ENCODE measurements around the gene RBMS1.

Gene RBMS1

DNA sequence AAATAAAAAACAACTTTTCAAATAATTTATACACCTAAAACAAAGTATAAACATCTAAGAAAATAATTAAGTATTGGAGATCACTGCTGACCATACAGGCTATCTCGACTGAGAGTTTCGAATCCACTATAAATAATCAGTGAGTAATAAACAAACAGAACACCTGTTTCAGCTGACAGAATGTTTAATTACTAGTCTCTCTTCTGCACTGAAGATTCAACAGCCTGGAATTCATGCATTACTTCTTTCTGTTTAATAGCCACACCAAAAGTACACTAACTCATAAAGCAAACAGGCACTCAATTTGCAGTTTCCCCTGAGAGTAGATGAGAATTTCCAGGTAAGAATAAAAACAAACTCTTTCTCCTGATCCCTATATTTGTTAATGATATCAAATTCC lies 138.5 kb downstream of the RBMS1 start:
- DNase-seq, result no peak

DNA sequence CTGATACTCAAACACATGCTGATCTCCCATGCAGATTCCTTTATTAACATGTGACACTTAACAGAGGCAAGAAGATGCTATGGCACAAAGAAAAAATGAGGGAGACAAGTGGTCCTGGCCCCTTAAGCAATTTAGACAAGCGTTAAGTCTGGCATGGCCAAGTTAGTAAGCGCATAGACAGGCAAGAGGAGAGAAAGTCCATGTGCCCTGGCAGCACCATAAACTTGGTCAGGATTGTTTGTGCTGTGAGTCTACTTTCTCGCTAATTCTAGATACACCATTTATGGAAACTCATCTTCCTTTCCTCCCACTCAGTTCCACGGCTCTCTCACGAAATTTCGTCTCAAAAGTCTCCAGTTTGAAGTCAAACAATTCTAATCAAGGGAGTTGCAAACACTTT lies 138.9 kb downstream of the RBMS1 start:
- no peak for DNase-seq

DNA sequence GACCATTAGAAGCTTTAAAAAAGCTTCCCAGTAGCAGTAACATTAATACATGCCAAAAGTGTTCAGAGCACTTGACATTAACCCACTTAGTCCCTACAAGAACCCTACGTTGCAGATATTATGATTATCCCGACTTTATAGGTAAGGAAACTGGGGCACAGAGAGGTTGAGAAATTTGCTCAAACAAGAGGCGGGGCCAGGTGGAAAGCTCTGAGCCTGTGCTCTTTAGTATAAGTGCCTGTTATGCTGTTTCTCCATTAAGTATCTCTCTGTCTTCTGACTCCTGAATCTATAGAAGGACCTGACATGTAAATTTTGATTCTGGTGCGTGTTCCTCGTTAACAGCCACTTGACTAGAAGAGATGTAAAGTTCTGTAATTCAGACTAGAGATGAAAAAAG lies 139.8 kb downstream of the RBMS1 start:
- no peak for DNase-seq

DNA sequence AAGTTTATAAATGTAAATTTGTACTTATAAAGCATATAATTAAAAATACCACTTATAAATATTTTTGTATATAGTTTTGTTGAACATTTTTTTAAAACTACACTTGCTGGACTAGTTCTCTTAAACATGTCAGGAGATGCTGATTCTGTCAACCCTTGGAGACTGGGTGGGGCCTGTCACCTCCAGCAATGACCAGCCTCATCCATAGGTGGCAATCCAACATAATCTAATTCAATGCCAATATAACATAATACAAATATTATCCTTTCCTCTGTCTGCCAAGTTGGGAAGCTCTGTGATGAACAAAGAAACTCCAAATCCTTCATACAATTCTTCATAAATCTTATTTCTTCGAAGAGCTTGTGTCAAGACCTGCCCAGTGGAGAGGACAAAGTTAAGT lies 140.4 kb downstream of the RBMS1 start:
- peak; percentile 35 for DNase-seq

DNA sequence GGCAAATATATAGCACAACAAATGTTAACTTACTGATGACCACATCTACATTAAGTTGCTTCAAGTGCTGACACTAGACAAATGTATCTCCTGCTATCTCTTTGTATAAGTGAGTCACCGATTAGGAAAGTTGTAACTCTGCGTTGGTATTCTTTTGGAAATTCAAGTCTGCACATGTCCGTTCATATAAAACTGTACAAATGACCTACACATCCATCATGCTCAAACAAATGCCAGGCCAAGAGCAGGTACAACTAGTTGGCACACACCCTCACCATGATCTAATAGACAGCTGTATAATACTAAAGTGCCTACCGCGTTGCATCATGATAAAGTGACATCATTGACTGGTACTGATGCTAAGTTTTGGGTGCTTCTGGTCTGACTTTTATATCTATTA lies 141.1 kb downstream of the RBMS1 start:
- DNase-seq, result no peak

DNA sequence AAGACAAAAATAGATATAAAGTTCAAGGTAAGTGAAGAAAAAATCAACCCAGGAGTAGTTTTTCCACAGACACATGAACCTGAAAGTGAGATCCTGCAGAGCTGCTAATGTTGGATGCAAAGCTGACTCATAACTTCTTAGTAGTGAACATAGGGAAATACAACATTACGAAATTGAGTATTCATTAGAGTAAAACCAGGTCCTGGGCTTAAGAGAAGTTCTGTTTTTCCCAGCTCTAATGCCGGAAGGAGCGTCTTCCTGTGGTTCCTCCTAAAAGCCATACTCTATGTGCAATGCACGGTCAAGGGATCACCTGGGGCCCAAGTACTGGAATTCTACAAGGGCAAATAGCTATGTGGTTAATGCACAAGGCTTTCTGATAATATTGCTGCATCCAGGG lies 141.7 kb downstream of the RBMS1 start:
- DNase-seq, result no peak

DNA sequence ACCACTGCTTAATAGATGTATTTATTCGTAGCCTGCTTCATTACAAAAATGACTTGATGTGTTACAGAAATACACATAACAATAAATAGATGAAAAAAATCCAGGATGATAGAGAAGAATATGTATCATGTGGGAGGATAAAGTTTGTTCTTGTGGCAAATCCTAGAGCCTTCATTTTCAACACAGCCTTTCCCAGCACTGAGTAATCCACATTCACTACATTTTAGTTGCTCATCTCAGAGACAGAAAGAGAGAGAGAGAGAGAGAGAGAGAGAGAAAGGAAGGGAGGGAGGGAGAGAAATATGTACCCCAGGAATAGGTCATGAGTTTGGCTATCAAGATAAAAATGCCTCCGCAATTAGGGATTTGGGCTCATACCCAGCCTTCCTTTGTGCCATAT lies 144.3 kb downstream of the RBMS1 start:
- DNase-seq, result no peak

DNA sequence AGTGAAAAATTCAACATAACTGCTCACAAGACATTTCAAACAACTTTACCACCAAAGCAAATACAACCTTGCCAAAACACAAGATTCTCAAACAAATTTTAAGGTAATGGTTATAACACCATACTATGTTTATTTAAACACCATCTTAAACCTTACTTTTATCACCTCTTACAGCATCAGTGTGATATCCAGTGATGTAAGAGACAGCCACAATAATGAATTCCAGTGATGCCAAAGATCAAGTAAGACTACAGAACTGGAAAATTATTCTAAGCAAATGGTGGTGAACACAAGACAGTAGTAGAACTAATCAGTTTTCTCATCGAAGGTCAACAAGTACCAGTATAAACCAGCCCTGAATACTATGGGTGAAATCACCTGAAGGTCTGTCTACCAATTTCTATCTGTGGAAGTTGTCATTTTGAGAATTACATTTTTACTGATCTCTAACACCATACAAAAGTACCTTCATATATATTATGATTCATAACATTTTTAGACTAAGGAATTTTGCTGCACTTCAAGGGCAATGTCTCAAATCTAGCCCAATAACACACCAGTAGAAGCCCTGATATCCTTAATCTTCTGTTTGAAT lies 146.2 kb downstream of the RBMS1 start:
- no peak for DNase-seq

DNA sequence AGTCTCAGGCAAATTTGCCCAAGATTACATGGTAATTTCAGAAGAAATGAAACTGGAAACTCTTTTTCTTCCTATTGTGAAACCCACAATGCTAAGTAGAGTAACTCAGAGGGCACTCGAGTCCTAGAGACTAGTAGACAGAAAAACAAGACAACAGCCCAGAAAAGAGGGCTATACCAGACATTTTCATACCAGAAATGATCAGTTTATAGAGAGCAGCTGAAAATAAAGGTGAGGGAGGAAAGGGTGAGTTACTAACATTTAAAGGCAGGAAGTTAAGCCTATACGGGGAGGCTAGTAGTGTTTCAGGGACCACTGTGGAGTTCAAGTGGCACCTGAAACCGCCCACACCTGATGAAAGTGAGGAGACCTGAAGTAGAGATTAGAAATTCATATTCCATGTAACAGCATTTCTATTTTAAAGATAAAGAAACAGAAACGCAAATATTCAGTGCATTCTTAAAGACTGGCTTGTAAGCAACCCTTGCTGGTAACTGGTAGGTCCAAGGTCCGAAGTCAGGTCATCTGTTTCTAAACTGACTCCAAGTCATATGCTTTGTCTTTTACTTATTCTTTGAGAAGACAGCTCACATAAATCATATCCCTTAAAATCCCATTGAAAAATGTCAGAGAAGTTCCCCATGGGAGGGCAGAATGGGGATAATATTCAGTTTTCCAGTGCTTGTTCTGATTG lies 148.4 kb downstream of the RBMS1 start:
- DNase-seq, result no peak

DNA sequence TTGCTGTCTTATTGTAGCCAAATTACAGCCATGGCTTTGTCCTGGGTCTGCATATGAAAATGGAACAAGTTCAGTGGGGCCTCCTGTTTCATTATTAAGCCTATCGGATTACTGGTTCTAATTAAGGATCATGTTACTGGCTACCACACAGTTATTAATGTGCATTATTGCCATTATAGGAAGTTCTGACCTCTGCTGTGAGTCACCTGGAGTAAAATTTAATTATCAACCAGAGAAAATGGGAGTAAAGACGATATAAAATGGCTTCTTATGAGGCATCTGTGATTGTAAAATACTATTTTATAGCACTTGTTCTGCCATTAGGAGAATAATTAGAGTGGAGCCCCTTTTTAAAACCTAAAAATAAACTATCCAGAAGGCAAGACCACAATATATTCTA lies 150.2 kb downstream of the RBMS1 start:
- DNase-seq, result no peak

DNA sequence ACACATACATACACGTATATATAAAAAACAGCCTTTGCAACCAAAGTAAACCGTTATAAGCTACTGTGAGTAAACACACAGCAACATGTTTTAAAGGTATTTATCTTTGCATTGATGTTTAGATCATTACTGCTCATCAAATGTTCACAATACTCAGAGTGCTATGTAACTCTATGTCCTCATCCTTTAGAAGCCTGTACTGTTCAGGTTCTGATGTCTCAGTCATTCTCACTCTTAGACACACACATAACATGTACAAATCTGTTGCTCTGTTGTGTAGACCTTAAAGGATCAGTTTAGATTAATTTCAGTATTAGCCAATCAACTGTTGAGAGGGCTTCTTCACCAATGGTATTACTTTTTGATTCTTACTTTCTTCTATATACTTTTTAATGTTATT lies 153.9 kb downstream of the RBMS1 start:
- no peak for DNase-seq

DNA sequence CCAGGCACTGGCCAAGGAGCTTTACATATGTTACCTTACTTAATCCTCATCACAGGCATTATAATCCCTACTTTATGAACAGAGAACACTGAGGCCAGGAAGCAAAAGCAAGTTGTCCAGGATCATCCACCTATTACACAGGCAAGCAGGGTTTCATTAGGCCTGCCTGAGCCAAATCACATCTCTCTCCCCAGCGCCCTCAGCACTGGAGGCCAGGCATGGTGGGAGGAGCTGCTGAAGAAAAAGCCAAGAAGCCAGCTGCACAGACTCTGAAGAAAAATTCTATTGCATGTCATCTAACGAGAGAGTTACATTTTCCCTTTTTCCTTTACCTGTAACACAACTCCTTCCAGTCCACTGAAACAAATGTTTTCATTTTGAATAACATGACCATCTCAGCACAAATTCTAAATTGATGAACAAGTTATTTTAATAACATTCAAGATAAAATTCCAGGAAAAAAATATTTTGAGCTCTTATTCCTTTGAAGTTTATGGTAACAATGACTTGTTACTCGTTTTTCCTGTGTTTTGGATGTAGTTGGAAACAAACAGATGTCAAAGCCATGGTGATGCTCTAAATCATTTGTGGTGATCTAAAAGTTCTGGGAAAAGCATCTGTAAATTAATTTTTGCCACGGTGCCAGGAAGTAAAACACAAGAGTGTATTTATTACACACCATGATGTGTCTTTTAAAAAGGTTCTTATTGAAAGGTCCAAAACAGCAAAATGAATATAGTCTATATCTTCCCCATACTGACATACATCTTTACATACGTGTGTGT lies 154.5 kb downstream of the RBMS1 start:
- DNase-seq, result no peak

DNA sequence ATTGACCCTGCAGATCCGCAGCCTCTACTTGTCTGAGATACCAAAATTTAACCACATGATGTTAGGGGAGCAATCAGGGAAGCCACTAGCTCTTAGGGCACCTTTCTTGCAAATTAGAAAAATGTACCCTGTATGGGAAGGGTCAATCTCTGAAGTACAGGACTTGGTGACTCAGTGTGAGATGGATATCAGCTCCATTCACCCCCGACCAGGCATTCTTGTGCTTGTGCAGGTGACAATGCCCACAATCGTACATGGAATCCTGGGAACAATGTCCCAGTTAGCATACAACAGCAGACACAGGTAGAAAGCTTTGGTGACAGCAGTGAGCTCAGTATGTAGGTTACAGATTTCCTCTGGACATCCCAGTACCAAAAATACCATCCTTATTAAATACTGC lies 155.9 kb downstream of the RBMS1 start:
- no peak for DNase-seq

DNA sequence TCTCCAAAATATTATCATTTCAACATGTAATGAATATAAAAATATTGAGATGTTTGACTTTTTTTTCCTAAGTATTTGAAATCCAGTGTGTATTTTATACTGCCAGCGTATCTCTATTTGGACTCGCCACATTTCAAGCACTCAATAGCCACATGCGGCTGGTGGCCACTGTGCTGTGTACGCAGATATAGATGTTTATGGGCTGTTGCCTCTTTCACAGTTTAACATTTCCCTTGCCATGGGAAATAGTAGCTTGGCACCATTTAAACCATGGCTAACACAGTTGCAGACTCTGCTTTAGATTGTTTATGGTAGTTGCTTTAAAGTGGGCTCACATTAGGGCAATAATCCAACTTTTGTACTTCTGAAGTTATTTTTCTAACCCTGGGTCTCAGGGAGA lies 157.0 kb downstream of the RBMS1 start:
- no peak for DNase-seq

DNA sequence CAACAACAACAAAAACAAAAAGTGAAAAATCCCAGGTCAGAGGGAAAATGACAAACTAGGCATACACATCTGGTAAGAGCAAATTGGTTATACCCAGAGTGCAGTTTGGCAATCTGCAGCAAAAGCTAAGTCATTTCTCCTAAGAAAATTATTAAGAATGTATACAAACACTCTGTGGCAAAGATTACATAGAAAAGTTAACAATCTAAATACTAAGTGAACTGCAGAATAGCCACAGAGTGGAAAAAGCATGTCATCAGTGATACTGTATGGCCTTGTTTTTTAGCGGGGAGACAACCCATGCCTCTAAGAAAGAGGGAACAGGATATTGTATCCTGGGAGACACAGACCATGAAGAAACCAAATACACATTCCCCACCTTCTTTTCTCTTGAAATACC lies 157.5 kb downstream of the RBMS1 start:
- DNase-seq, result no peak

DNA sequence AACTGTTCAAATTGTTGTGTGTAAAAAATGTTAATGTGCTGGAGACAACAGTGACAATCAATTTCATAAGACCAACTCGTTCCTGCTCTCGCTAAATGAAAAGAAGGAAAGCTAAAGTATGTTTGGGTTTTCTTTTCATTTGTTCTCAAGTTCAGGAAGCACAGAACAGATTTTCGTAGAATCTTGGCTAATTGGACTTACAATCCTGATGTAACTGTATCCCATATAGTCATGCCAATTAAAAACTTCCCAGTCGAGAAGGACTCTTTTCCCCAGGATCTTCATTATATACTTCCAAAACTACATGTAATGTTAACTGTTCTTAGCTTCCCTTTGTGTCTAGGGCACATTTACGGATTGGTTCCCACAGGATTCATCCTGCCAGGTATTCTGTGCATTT lies 158.2 kb downstream of the RBMS1 start:
- DNase-seq, result no peak

DNA sequence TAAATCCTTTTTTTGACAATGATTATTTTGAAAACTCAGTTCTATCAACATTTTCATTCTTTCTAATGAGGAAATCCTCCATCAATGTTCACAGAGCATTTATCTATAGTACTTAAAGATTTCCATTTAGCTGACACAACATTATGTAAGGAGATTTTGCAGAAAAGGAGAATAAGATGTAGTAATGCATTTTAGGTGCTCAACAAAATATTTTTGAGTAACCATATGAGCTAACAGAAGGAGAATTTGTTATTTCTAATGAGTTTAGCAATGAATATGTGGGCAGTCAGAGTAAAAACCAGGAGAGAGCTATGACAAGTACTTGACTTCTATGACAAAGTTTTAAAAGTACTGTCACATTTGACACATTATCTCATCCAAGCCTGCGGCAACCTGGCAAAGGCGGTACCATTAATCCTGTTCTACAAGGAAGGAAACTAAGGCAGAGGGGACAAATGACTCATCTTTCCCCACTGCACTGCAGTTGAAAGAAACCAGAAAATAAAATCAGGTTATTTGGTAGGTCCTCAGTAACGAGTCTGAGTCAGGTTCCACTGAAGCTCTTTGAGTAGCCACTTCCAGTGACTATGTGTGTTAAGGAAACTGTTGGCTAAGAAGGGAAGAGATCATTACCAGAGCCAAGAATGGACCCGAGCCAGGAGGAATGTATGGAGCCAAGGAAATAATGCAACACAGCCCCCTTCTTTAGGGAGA lies 159.4 kb downstream of the RBMS1 start:
- DNase-seq, result no peak

DNA sequence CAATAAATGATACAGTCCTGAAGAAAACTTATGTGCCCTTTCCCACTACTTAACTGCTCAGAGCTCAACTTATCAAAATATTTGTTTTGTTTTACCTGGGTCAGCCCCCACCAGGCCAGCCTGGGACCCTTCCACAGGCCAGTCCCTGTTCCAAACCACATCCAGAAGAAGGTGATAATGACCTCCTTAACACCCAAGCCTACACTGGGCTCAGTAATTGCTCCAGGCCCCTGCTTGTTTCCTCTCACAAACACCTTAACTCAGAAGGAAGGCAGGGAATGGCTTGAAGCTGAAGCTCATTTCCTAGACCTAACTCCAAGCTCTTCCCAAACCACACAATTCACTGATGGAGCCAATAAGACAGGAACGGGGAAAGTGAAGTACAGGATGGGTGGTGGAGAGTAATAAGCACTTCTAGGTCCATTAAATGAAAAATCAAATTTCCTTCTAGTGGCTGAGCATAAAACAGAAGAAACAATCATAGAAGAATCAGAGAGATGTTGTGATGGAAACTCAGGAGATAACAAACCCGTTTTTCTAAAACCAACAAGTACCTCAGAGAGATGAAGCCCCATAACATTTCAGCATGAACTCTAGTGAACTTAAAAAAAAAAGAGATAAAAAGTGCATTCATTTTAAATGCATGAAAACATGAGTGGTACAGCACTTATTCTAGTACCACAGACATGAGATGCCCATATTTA lies 160.1 kb downstream of the RBMS1 start:
- DNase-seq, result no peak

DNA sequence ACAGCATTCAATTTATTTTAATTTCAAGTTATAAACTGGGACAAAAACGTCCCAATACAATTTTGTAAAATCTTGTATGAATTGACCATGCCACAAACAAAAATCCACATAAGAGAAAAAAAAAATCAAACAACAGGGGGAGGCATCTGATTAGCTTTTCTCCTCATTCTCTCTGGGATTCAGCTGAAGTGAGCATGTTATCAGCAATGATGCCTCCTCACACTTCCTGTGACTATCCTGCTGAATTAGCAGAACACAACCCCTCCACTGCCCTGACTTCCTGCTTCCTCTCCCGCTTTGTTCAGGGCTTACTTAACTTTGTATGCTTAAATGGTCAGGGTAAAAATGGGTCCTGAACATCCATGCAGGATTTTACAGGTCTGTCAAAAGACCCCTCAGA lies 161.3 kb downstream of the RBMS1 start:
- DNase-seq, result peak; percentile 57

DNA sequence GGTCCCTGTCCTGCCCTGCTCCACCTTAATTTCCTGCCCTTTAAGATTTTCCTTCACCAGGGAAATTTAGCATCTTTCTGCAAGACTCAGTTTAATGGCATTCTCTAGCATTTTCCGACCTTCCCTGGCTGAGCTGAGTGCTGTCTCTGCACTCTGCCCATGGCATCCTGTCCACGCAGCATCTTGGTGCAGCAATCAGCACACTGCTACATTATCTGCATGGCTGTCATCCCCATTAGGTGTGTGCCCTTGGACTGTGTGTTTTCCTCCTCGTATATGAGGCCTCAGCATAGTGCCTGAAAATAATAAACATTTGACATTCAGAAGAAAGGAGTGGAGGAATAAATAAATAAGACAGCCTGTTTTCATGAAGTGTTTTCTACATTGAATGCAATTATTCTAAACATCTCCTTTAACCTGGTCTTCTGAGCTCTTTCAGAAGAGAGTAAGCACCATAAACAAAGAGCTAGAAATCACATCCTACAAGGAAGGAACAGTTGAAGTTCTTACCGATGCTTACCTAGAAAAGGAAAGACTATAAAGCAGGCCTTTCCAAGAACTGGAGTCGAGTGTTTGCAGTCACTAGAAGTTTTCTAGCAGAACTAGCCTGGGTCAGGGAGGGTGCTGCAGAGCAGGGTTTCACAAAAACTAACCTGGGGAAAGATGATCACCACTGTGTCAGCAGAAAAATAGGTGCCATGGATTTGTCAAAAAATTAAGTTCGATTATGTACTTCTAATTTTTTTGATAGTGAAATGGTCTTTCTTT lies 162.2 kb downstream of the RBMS1 start:
- DNase-seq, result no peak

DNA sequence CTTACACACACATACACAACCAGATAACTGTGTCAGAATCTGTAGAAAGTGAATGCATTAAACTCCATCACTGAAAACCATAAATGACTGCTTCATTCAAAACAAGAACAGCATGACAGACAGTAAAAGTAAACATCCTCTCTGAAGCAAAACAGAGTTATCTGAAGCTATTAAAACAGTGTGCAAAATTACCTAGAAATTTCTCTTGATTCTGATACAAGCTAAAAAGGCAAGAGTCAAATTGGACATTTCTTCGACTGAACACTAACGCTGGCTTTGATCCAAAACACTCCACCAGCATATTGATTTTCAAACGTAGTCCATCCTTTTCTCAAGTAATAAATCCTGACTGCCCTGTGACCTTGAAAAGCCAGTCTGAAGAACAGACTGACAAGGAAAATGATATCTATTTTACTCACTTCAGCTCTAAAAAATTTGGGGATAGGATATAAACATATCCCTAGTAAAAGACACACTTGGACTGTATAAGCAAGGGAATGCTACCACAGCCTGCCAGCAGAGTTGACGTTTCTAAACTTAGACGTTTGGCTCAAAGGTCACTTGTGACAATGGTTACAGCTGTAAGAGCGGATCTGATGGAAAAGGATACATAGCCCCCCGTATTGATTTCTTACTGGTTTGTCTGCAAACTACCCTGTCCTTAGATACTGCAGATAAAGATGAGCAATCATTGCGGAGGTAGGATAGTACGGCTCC lies 164.6 kb downstream of the RBMS1 start:
- DNase-seq, result no peak

DNA sequence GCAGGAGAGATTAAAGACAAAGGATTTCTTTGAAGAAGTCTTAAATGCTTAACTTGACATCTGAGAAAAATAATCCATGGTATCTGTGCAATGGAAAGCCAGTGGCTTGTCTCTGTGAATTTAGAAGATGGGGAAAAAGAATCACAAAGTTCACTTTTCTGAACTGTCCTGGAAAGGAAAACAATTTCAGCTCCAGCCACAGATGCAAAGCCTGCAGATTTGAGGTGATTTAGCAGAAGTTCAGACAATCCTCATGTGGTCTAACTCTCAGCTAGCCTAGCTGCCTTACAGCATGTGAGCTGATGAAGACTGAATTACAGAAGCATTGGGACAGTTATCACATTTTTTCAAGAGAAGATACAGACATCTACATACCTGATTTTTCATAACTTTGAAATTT lies 166.8 kb downstream of the RBMS1 start:
- DNase-seq, result no peak
